Large intestine (tissue), 3 donors: Measurements from ENCODE around the gene GPRIN3. TPM values are rescaled to one million over a fixed set of nuclear protein-coding genes. Genes with fewer than 3 reads are reported as not detected.
A peak's percentile ranks its signal among the peaks of the same experiment; 100 is the strongest.

ENCODE experiments used
- DNase-seq, 2 donors: peaks; one replicate each; pipeline versions ENCODE4 v3.0.0 to v3.0.0-alpha.2; 2013
- H3K27ac ChIP-seq: one replicate; pipeline ENCODE4 v1.5.1; 2013; ENCODE audit warnings: low read length
- H3K27me3 ChIP-seq: 2 replicates; pipeline ENCODE4 v1.6.1; 2013; ENCODE audit warnings: low read length; ENCODE audit not compliant: control insufficient read depth, insufficient read depth
- H3K36me3 ChIP-seq: 2 replicates; pipeline ENCODE4 v1.6.1; 2013; ENCODE audit warnings: low read length; ENCODE audit not compliant: control insufficient read depth, insufficient read depth
- H3K4me1 ChIP-seq: one replicate; pipeline ENCODE4 v1.6.1; 2013; ENCODE audit warnings: low read length; ENCODE audit not compliant: control insufficient read depth, insufficient read depth
- H3K4me3 ChIP-seq: one replicate; pipeline ENCODE4 v1.5.1; 2013; ENCODE audit warnings: low read length
- H3K9me3 ChIP-seq: one replicate; pipeline ENCODE4 v1.6.1; 2013; ENCODE audit warnings: mild to moderate bottlenecking, low read depth, low read length, moderate library complexity; ENCODE audit not compliant: control insufficient read depth
- WGBS: methylation state at CpG from one replicate; pipeline ENCODE4 v1.1.5; 2013; ENCODE audit warnings: low lambda C conversion rate; ENCODE audit not compliant: insufficient coverage; 5-methylcytosine and 5-hydroxymethylcytosine counted together
- polyA plus RNA-seq: library from polyadenylated mRNA; unstranded; fragments of 120-200 nt; gene quantifications from one replicate; pipeline ENCODE4 v1.2.1, GENCODE V29; 2013

The GPRIN3 gene
- polyA plus RNA-seq, 1 donor, result 8.7 TPM

DNA sequence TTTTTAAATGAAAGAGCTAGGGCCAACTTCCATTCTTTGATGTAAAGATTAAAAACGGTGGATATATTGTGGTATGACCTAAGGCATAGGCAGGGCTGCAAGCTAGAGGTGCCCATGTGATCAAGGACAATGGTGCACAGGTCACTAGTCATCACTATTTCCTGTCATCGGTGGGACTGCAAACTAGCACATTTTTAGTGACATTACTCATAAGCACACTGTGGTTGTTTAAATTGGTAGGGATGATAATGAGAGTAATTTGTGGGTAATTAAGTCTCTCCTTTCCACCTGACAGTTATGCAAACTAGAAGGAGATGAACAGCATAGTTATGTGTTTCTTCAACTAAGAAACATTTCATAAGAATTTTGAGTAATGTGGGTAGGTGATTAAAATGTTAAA is 85.4 kb downstream of the GPRIN3 start:
- 40% methylated on average over 1 of the region's 2 CpGs for WGBS
- Histone ChIP-seq H3K36me3 (no peaks in the 10 kb centered on the region), H3K4me3 (no peak overlapping the region), H3K9me3 (no peaks in the 10 kb centered on the region), H3K4me1 (peaks cover 7% of the 10 kb centered on the region), H3K27me3 (no peaks in the 10 kb centered on the region), H3K27ac (peak overlapping the region; percentile 66)
- peak; percentile 45 to 69 for DNase-seq

- no peaks in the 10 kb centered on the region for H3K27me3 ChIP-seq
- no peak overlapping the region for H3K4me3 ChIP-seq
- no peaks in the 10 kb centered on the region for H3K9me3 ChIP-seq
- H3K4me1 ChIP-seq, result peaks cover 3% of the 10 kb centered on the region
- DNase-seq, result no peak
- peak overlapping the region; percentile 49 for H3K27ac ChIP-seq
- H3K36me3 ChIP-seq, result no peaks in the 10 kb centered on the region
- 70% methylated on average over 2 of the region's 2 CpGs for WGBS
These were observed 86.3 kb downstream of the GPRIN3 start for GRCh38 chr4:89221167-89221867.

GRCh38 chr4:89218587-89218986 is 89.0 kb downstream of the GPRIN3 start:
- H3K4me3 ChIP-seq, result no peak overlapping the region
- H3K27ac ChIP-seq, result no peak overlapping the region
- 50% methylated on average over 1 of the region's 1 CpG for WGBS
- H3K9me3 ChIP-seq, result no peaks in the 10 kb centered on the region
- no peaks in the 10 kb centered on the region for H3K27me3 ChIP-seq
- H3K4me1 ChIP-seq, result peaks cover 3% of the 10 kb centered on the region
- DNase-seq, result no peak
- H3K36me3 ChIP-seq, result no peaks in the 10 kb centered on the region

DNA sequence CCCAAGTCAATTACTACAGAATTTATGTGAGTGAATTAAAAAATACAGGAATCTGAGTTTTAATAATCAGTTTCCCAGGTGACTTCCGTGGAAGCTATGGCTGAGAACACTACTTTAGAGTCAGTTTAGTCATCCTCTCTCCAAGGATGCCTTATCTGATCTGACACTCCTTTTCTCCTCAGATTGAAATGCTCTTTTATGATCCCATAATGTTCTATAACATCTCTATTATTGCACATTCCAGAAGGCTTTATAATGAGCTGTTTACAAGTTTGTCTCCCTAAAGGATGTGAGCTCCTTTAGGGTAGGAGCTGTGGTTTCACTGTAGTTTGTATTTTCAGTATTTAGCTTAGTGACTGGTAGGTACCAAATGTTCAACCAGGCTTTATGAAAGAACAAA is 90.0 kb downstream of the GPRIN3 start:
- Histone ChIP-seq H3K4me1 (peaks cover 3% of the 10 kb centered on the region), H3K9me3 (no peaks in the 10 kb centered on the region), H3K4me3 (no peak overlapping the region), H3K27ac (no peak overlapping the region), H3K27me3 (no peaks in the 10 kb centered on the region), H3K36me3 (no peaks in the 10 kb centered on the region)
- no CpG with 5 or more reads among the region's 1 CpG for WGBS
- DNase-seq, result no peak

- no peaks in the 10 kb centered on the region for H3K9me3 ChIP-seq
- no peak overlapping the region for H3K27ac ChIP-seq
- peaks cover 3% of the 10 kb centered on the region for H3K4me1 ChIP-seq
- WGBS, result no CpG with 5 or more reads among the region's 1 CpG
- DNase-seq, result no peak
- H3K36me3 ChIP-seq, result no peaks in the 10 kb centered on the region
- H3K4me3 ChIP-seq, result no peak overlapping the region
- no peaks in the 10 kb centered on the region for H3K27me3 ChIP-seq
These were observed 90.7 kb downstream of the GPRIN3 start for GRCh38 chr4:89216866-89217265.

GRCh38 chr4:89216422-89216821 is 91.2 kb downstream of the GPRIN3 start:
- H3K36me3 ChIP-seq, result no peaks in the 10 kb centered on the region
- H3K4me1 ChIP-seq, result peaks cover 3% of the 10 kb centered on the region
- no peak overlapping the region for H3K27ac ChIP-seq
- H3K4me3 ChIP-seq, result no peak overlapping the region
- no peak for DNase-seq
- H3K9me3 ChIP-seq, result no peaks in the 10 kb centered on the region
- H3K27me3 ChIP-seq, result no peaks in the 10 kb centered on the region

DNA sequence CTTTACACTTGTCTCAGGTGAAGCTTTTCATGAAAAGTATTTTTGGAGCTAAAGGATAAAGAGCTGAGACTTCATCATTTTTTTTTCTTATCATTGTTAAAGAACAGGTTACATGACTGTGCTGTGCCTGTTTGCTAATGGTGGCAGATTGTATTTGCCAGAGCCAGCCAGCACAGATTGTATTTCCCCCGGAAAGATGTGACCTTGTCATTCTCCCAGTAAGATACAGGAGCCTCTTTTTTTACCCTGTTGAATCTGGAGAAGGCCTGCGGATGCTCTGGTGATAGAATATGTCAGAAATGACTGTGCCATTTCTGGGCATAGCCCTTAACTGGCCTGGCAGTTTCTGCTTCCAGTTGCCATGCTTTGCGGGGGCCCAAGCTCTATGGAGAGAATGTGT is 91.9 kb downstream of the GPRIN3 start:
- DNase-seq, result no peak
- H3K27ac ChIP-seq, result no peak overlapping the region
- WGBS, result no CpG with 5 or more reads among the region's 3 CpGs

GRCh38 chr4:89214308-89214707 is 93.3 kb downstream of the GPRIN3 start:
- H3K36me3 ChIP-seq, result no peaks in the 10 kb centered on the region
- WGBS, result no CpG with 5 or more reads among the region's 1 CpG
- H3K27me3 ChIP-seq, result no peaks in the 10 kb centered on the region
- no peak overlapping the region for H3K4me3 ChIP-seq
- no peaks in the 10 kb centered on the region for H3K9me3 ChIP-seq
- H3K27ac ChIP-seq, result no peak overlapping the region
- H3K4me1 ChIP-seq, result no peaks in the 10 kb centered on the region
- no peak for DNase-seq

More for the DNA sequence above, 91.9 kb downstream of the GPRIN3 start:
- Histone ChIP-seq H3K4me3 (no peak overlapping the region), H3K4me1 (no peaks in the 10 kb centered on the region), H3K36me3 (no peaks in the 10 kb centered on the region), H3K9me3 (no peaks in the 10 kb centered on the region), H3K27me3 (no peaks in the 10 kb centered on the region)

DNA sequence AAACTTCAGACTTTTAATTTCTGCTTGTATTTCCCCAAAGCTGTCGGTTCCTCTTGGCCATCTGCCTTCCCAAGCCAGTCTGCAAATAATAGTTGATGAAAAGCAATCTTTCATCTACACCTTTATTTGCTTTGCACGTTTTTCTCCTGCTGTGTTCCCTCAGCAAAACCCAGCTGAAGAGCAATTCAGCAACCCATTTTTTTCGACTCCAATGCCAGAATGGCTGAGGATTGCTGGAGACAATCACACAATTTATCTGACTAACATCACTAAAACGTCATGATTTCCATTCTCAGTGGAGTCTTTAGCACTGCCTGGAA is 94.3 kb downstream of the GPRIN3 start:
- no peaks in the 10 kb centered on the region for H3K36me3 ChIP-seq
- H3K4me3 ChIP-seq, result no peak overlapping the region
- no peak for DNase-seq
- 67% methylated on average over 1 of the region's 4 CpGs for WGBS
- no peaks in the 10 kb centered on the region for H3K27me3 ChIP-seq
- no peak overlapping the region for H3K27ac ChIP-seq
- H3K4me1 ChIP-seq, result no peaks in the 10 kb centered on the region
- H3K9me3 ChIP-seq, result no peaks in the 10 kb centered on the region

GRCh38 chr4:89212666-89213381 is 94.8 kb downstream of the GPRIN3 start:
- H3K4me1 ChIP-seq, result no peaks in the 10 kb centered on the region
- no peak for DNase-seq
- WGBS, result no CpG with 5 or more reads among the region's 4 CpGs

DNA sequence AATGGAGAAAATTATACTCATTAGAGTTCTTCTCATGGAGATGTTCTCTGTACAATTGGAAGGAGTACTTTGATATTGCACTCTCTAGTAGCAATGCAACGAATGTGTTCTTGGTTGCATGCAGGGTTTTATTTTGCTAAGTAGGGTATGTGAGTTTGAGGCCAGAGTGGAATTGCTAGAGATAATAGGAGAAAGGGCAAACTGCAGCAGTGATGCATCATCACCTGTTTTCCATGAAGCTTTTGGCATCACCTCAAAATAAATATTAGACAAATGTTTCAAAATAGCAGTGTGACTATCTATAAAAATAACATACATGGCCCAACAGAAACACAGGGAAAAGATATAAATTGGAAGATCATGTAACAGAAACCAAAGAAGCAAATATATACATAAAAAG is 103.0 kb downstream of the GPRIN3 start:
- H3K27ac ChIP-seq, result no peak overlapping the region
- no CpG with 5 or more reads among the region's 1 CpG for WGBS
- no peaks in the 10 kb centered on the region for H3K4me1 ChIP-seq
- H3K4me3 ChIP-seq, result no peak overlapping the region
- no peaks in the 10 kb centered on the region for H3K36me3 ChIP-seq
- DNase-seq, result no peak
- H3K9me3 ChIP-seq, result no peaks in the 10 kb centered on the region
- H3K27me3 ChIP-seq, result no peaks in the 10 kb centered on the region

More at GRCh38 chr4:89212666-89213381, 94.8 kb downstream of the GPRIN3 start:
- H3K27me3 ChIP-seq, result no peaks in the 10 kb centered on the region
- no peak overlapping the region for H3K27ac ChIP-seq
- H3K36me3 ChIP-seq, result no peaks in the 10 kb centered on the region
- no peaks in the 10 kb centered on the region for H3K9me3 ChIP-seq
- no peak overlapping the region for H3K4me3 ChIP-seq
